Fibroblast of pulmonary artery (primary cell): Measurements from ENCODE around the gene ANTXR2.

Experiments
- DNase-seq: peaks from one replicate; pipeline ENCODE4 v3.0.0-alpha.2; 2010; ENCODE audit warnings: low read depth
- H3K4me3 ChIP-seq: replicated peaks from 2 replicates; pipeline ENCODE4 v1.5.1; 2011; ENCODE audit warnings: low read depth, mild to moderate bottlenecking, control low read depth, low read length, moderate library complexity
- CTCF ChIP-seq: IDR thresholded peaks from 2 replicates; pipeline ENCODE4 v1.5.1; 2011; ENCODE audit warnings: mild to moderate bottlenecking, control low read depth, low read length, inconsistent platforms; ENCODE audit errors: missing control alignments

Gene ANTXR2

GRCh38 chr4:79869597-79870237 is 203.3 kb downstream of the ANTXR2 start:
- DNase-seq, result no peak
- no peak for TF ChIP-seq CTCF
- H3K4me3 ChIP-seq, result no peak overlapping the region

- no peak for TF ChIP-seq CTCF
- DNase-seq, result peak; percentile 25
Observed at GRCh38 chr4:79865201-79865597, 207.8 kb downstream of the ANTXR2 start.

GRCh38 chr4:79864500-79865200 is 208.4 kb downstream of the ANTXR2 start:
- no peak for TF ChIP-seq CTCF
- no peak for DNase-seq
- no peak overlapping the region for H3K4me3 ChIP-seq

More at GRCh38 chr4:79865201-79865597, 207.8 kb downstream of the ANTXR2 start:
- H3K4me3 ChIP-seq, result no peak overlapping the region

- no peak overlapping the region for H3K4me3 ChIP-seq
- DNase-seq, result no peak
- TF ChIP-seq CTCF, result no peak
Observed at GRCh38 chr4:79863333-79863732, 209.7 kb downstream of the ANTXR2 start.

- TF ChIP-seq CTCF, result no peak
- DNase-seq, result no peak
- no peak overlapping the region for H3K4me3 ChIP-seq
Observed at GRCh38 chr4:79862821-79863220, 210.2 kb downstream of the ANTXR2 start.

GRCh38 chr4:79857811-79858210 is 215.2 kb downstream of the ANTXR2 start:
- TF ChIP-seq CTCF, result no peak
- DNase-seq, result peak; percentile 38

More at GRCh38 chr4:79857811-79858210, 215.2 kb downstream of the ANTXR2 start:
- no peak overlapping the region for H3K4me3 ChIP-seq
